PFSK-1 (cell line): ENCODE data around the gene NEBL.

ENCODE experiments used
- FOXP2 ChIP-seq: optimal IDR thresholded peaks from 2 replicates; pipeline ENCODE3; 2011; ENCODE audit warnings: borderline replicate concordance, control low read depth, inconsistent platforms; ENCODE audit not compliant: insufficient read depth; ENCODE audit errors: extremely low read length, extremely low read depth
- POLR2AphosphoS5 ChIP-seq: IDR thresholded peaks from 2 replicates; pipeline ENCODE4 v1.6.1; 2012; ENCODE audit warnings: low read depth, mild to moderate bottlenecking, control low read depth, low read length, moderate library complexity
- SIN3A ChIP-seq: IDR thresholded peaks from 2 replicates; pipeline ENCODE4 v1.6.1; 2012; ENCODE audit warnings: mild to moderate bottlenecking, low read length, moderate library complexity, borderline replicate concordance; ENCODE audit not compliant: insufficient read depth
- TAF1 ChIP-seq: IDR thresholded peaks from 2 replicates; pipeline ENCODE4 v1.6.1; 2012; ENCODE audit warnings: low read length, control low read depth, borderline replicate concordance; ENCODE audit not compliant: insufficient read depth
- TF ChIP-seq, protein P1 (sequence below), 2 experiments: IDR thresholded peaks; 2 replicates each; pipeline versions ENCODE4 v1.6.1 to v1.8.0; 2011 to 2012; ENCODE audit warnings: low read depth in 2 of 2, low read length in 2 of 2, control low read depth in 1 of 2, inconsistent platforms in 1 of 2, mild to moderate bottlenecking in 1 of 2, moderate library complexity in 1 of 2; ENCODE audit not compliant: insufficient read depth in 1 of 2

NEBL gene

DNA sequence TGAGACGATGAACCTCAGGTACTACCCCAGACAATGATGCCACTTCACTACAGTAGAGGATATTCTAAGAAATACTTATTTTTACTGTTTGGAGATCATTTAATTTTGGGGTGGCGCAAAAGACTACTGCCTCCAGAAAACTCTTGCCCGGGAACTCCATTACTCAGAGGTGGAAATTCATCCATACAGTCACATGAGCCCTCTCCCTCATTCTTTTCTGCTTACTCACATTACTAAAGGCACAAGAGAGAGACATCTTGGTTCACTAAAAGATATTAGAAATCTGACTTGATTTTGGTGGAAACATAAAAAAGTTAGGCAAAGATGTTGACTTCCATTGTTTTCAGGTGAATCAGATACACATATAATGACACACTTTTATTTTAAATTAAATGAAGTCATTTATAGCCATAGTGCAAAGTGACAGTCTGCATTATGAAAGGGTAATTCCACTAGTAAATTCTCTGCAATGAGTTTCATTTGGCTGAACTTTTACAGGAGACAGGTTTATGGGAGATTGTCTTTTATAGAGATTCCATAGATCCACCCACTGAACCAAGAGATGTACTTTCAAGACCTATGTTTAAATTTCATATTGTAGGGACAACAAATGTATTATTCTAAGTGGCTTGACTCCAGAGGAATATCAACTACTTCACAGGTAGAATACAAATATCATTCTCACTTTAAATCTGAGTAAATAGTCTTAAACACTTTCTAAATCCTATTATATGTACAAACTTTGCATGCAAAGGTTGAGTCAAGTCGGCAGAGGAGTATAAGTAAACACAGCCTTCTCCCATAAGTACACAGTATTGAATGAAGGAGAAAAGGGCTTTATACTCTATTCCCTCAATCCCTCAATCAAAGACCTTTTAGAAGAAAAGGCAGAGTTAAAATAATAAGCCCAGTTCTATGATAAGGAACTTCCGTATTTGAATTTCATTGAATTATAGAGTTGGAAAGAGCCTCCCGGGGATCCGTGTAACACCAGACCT is 18.8 kb downstream of the NEBL start:
- no peak for TF ChIP-seq FOXP2

DNA sequence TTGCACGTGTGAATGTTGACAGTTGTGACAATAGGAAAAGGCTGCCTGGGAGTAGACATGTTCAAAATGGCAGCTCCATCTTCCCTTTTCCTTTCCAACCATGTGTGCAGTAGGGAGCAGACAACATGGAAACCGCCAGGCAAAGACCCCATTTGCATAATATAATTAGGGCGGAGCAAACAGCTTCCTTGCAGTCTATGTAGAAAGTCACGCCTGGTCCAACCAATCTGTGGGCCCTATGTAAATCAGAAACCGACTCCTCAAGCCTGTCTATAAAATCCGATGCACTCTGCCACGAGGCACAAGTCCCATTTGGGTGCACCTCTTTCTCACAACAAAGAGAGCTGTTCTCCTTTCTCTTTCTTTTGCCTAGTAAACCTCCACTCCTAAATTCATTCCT is 19.6 kb downstream of the NEBL start:
- TF ChIP-seq FOXP2 = no peak
- TF ChIP-seq TAF1 = no peak
- no peak for TF ChIP-seq POLR2AphosphoS5

DNA sequence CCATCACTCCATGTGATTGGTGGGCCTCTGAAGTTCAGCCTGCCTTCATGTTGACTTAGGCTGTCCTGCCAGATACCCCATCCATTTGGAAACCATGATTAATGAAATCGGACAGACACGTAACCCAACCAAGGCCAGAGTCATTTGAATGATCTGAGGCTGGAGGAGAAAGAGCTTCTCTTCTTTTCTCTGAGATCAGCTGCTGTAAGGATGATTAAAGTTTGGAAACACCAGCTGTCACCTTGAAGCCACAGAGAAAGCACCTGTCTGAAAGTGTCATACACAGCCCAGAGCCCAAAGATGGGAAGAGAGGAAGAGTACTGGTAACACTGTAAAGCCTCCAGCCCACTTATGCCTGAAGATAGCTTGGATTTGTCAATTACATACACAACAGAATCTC is 22.9 kb downstream of the NEBL start:
- no peak for TF ChIP-seq TAF1
- no peak for TF ChIP-seq SIN3A
- TF ChIP-seq FOXP2 = no peak
- TF ChIP-seq, protein P1, sequence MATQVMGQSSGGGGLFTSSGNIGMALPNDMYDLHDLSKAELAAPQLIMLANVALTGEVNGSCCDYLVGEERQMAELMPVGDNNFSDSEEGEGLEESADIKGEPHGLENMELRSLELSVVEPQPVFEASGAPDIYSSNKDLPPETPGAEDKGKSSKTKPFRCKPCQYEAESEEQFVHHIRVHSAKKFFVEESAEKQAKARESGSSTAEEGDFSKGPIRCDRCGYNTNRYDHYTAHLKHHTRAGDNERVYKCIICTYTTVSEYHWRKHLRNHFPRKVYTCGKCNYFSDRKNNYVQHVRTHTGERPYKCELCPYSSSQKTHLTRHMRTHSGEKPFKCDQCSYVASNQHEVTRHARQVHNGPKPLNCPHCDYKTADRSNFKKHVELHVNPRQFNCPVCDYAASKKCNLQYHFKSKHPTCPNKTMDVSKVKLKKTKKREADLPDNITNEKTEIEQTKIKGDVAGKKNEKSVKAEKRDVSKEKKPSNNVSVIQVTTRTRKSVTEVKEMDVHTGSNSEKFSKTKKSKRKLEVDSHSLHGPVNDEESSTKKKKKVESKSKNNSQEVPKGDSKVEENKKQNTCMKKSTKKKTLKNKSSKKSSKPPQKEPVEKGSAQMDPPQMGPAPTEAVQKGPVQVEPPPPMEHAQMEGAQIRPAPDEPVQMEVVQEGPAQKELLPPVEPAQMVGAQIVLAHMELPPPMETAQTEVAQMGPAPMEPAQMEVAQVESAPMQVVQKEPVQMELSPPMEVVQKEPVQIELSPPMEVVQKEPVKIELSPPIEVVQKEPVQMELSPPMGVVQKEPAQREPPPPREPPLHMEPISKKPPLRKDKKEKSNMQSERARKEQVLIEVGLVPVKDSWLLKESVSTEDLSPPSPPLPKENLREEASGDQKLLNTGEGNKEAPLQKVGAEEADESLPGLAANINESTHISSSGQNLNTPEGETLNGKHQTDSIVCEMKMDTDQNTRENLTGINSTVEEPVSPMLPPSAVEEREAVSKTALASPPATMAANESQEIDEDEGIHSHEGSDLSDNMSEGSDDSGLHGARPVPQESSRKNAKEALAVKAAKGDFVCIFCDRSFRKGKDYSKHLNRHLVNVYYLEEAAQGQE (IDR thresholded peaks at IDR 0.05; ENCODE audit: insufficient read depth in 1 of 2, low read depth in 2 of 2, low read length in 2 of 2) = no peak
- TF ChIP-seq POLR2AphosphoS5 = no peak

DNA sequence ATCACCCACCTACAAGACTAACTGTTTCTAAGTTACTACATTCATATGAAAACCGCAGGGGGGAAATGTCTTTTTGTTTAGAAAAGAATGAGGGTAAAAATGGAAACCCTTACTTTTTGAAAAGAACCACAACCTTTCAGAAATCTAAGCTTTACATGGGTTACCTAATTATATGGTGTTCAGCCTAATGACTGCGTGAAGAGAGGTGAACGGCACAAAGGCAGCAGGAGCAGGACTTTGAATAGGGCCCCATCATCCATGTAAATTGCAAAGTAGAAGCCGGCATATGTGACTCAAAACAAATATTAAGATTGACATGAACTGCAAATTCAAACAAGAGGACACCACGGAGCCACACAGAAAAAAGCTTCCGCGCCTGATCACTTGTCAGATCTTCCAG is 25.1 kb downstream of the NEBL start:
- TF ChIP-seq SIN3A = no peak
- TF ChIP-seq, protein P1 (IDR thresholded peaks at IDR 0.05; ENCODE audit: insufficient read depth in 1 of 2, low read depth in 2 of 2, low read length in 2 of 2) = no peak

DNA sequence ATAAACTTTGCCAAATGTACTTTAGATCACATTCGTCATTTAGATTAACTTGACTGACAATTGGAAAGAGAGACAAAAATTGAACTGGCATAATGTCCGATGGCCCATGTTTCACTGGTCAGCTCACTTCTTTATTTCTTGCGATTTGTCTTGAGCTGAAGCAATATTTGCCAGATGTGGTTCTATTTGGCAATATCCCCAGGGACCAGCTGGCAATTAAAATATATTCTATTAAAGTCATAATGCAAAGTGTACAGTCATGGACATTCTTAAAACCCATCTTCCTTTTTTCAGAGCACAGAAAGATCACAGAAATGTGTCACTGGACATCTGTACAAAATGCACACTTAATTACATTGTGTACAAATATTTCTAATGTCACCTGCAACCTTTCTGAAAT is 26.3 kb downstream of the NEBL start:
- no peak for TF ChIP-seq SIN3A
- TF ChIP-seq, protein P1 (IDR thresholded peaks at IDR 0.05; ENCODE audit: insufficient read depth in 1 of 2, low read depth in 2 of 2, low read length in 2 of 2) = no peak

DNA sequence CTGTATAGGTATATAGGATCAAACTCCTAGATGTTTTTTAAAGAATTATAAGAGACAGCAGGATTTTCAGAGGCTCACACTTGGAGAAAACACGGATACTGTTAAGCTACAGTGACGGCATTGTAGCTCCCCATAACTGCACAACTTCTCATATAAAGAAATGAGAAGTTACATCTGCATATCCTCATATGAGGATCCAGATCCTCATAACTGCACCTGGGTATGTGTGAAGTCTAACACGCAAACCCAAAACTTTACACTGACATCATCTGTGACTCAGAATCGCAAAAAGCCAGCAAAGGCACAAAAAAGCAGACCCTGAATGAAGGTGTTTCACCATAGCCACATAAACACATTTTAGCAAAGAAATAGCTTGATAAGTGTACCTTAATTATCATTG is 34.1 kb downstream of the NEBL start:
- TF ChIP-seq TAF1 = no peak
- no peak for TF ChIP-seq FOXP2
- TF ChIP-seq SIN3A = no peak
- no peak for TF ChIP-seq POLR2AphosphoS5
- TF ChIP-seq, protein P1 (IDR thresholded peaks at IDR 0.05; ENCODE audit: insufficient read depth in 1 of 2, low read depth in 2 of 2, low read length in 2 of 2) = no peak
